Mesothelial cell of epicardium (in vitro differentiated cells): Measurements from ENCODE around the gene DYNC1I2. TPM values are rescaled to one million over a fixed set of nuclear protein-coding genes. Genes with fewer than 3 reads are reported as not detected.
A peak's percentile ranks its signal among the peaks of the same experiment; 100 is the strongest.
"Not testable (repeated sequence)": the region's sequence is repeated elsewhere in the genome, so short reads cannot be mapped to it uniquely, and the experiment has no call there.

Experiments
- DNase-seq, 2 experiments: peaks; one replicate each; pipeline ENCODE4 v3.0.0; 2021; ENCODE audit warnings: low spot score in 2 of 2; ENCODE audit not compliant: unreplicated experiment in 2 of 2
- H3K27ac Mint-ChIP-seq: 2 replicates; pipeline ENCODE4 v1.8.0; 2021; ENCODE audit warnings: mixed read lengths
- H3K27me3 Mint-ChIP-seq: 2 replicates; pipeline ENCODE4 v1.8.0; 2021; ENCODE audit warnings: low read depth, mixed read lengths
- H3K36me3 Mint-ChIP-seq: 2 replicates; pipeline ENCODE4 v1.8.0; 2021; ENCODE audit warnings: mixed read lengths
- H3K4me1 Mint-ChIP-seq: 2 replicates; pipeline ENCODE4 v1.8.0; 2021; ENCODE audit warnings: mixed read lengths
- H3K4me3 Mint-ChIP-seq: 2 replicates; pipeline ENCODE4 v1.8.0; 2021; ENCODE audit warnings: mild to moderate bottlenecking, moderate library complexity, mixed read lengths
- H3K9me3 Mint-ChIP-seq: 2 replicates; pipeline ENCODE4 v1.8.0; 2021; ENCODE audit warnings: mixed read lengths
- CTCF ChIP-seq: fragments of 200-600 bp; sonication (generic); IDR thresholded peaks from one replicate; pipeline ENCODE4 v1.5.0; 2021; ENCODE audit warnings: antibody characterized with exemption; ENCODE audit not compliant: unreplicated experiment
- total RNA-seq: library from RNA; stranded (reverse); gene quantifications from 3 replicates; pipeline ENCODE4 v1.2.1, GENCODE V29; 2021

DYNC1I2 gene
- total RNA-seq, 1 donor from 2014 or later: 112 TPM

GRCh38 chr2:171747371-171747770, 60.1 kb downstream of the DYNC1I2 start:
- Mint-ChIP-seq H3K27me3 (no peaks in the 10 kb centered on the region), H3K36me3 (peaks cover 30% of the 10 kb centered on the region)
- TF ChIP-seq CTCF: no peak

GRCh38 chr2:171754254-171754939, 67.1 kb downstream of the DYNC1I2 start:
- Mint-ChIP-seq H3K27me3 (no peaks in the 10 kb centered on the region), H3K4me1 (no peaks in the 10 kb centered on the region), H3K4me3 (no peak overlapping the region), H3K9me3 (peaks cover 24% of the 10 kb centered on the region), H3K27ac (peak overlapping the region; percentile 34), H3K36me3 (peaks cover 58% of the 10 kb centered on the region)
- TF ChIP-seq CTCF: no peak
- no peak for DNase-seq

More at GRCh38 chr2:171747371-171747770, 60.1 kb downstream of the DYNC1I2 start:
- Mint-ChIP-seq H3K27ac (no peak overlapping the region), H3K9me3 (no peaks in the 10 kb centered on the region), H3K4me3 (no peak overlapping the region), H3K4me1 (no peaks in the 10 kb centered on the region)
- DNase-seq: no peak

- not testable (repeated sequence) for H3K27me3 Mint-ChIP-seq, DNase-seq, H3K4me3 Mint-ChIP-seq, H3K27ac Mint-ChIP-seq
- peaks cover 33% of the 10 kb centered on the region for H3K9me3 Mint-ChIP-seq
- H3K4me1 Mint-ChIP-seq: peaks cover 19% of the 10 kb centered on the region
- peaks cover 76% of the 10 kb centered on the region for H3K36me3 Mint-ChIP-seq
Measured at GRCh38 chr2:171758762-171759161, 71.5 kb downstream of the DYNC1I2 start.

GRCh38 chr2:171761176-171761575, 73.9 kb downstream of the DYNC1I2 start:
- DNase-seq, H3K27me3 Mint-ChIP-seq, H3K4me3 Mint-ChIP-seq, H3K27ac Mint-ChIP-seq: not testable (repeated sequence)
- Mint-ChIP-seq H3K4me1 (peaks cover 19% of the 10 kb centered on the region), H3K36me3 (peaks cover 59% of the 10 kb centered on the region), H3K9me3 (peaks cover 27% of the 10 kb centered on the region)

- peaks cover 19% of the 10 kb centered on the region for H3K4me1 Mint-ChIP-seq
- H3K27ac Mint-ChIP-seq: peak overlapping the region; percentile 66
- TF ChIP-seq CTCF: no peak
- H3K9me3 Mint-ChIP-seq: peaks cover 15% of the 10 kb centered on the region
- no peak for DNase-seq
- H3K4me3 Mint-ChIP-seq: no peak overlapping the region
- H3K27me3 Mint-ChIP-seq: no peaks in the 10 kb centered on the region
- H3K36me3 Mint-ChIP-seq: peaks cover 42% of the 10 kb centered on the region
Measured at GRCh38 chr2:171762879-171763573, 75.8 kb downstream of the DYNC1I2 start.

- Mint-ChIP-seq H3K27ac (no peak overlapping the region), H3K9me3 (peaks cover 10% of the 10 kb centered on the region), H3K27me3 (no peaks in the 10 kb centered on the region), H3K4me3 (no peak overlapping the region), H3K4me1 (peaks cover 19% of the 10 kb centered on the region), H3K36me3 (peaks cover 36% of the 10 kb centered on the region)
- no peak for TF ChIP-seq CTCF
- no peak for DNase-seq
Measured at GRCh38 chr2:171763602-171764001, 76.3 kb downstream of the DYNC1I2 start.
